Tracheal epithelial cell (primary cell): Measurements from ENCODE around the gene ENPP3. TPM values are rescaled to one million over a fixed set of nuclear protein-coding genes. Genes with fewer than 3 reads are reported as not detected.

Experiments
- total RNA-seq: library from RNA; depleted of rRNA; stranded (reverse); fragments of >200 nt; gene quantifications from 2 replicates; pipeline ENCODE4 v1.2.1, GENCODE V29; 2014

Gene ENPP3
- total RNA-seq = under 0.01 and 0.21 TPM in 2 replicates

GRCh38 chr6:131636880-131637792 lies at the start of gene ENPP3:
TSS of gene ENPP3 (plus strand) at chr6:131637302. CDS start at chr6:131637385, 83 bp downstream.

GRCh38 chr6:131627724-131628682 lies 9.1 kb upstream of the ENPP3 start, which contains the start of gene MED23:
TSS of gene MED23 (minus strand) at chr6:131628242. CDS start at chr6:131628049, 193 bp downstream.

GRCh38 chr6:131710917-131711316 lies 73.8 kb downstream of the ENPP3 start, which contains the start of gene CTAGE9:
TSS of gene CTAGE9 (minus strand) at chr6:131711017. CDS start at chr6:131711017, 0 bp downstream.

Other genes starting within 250 kb of the ENPP3 start
- gene ARG1, start 64.1 kb upstream of the ENPP3 start, total RNA-seq = not detected in 2 replicates
- 21.5 and 22.4 TPM in 2 replicates for gene MED23, start 9.1 kb upstream of the ENPP3 start, total RNA-seq
- not detected in 2 replicates for gene OR2A4, start 64.1 kb downstream of the ENPP3 start, total RNA-seq
- not detected in 2 replicates for gene CTAGE9, start 73.7 kb downstream of the ENPP3 start, total RNA-seq
- under 0.01 and 0.72 TPM in 2 replicates for gene ENPP1, start 170.7 kb downstream of the ENPP3 start, total RNA-seq